Suprapubic skin (tissue), 3 donors: ENCODE results near the gene SLC5A1.

ENCODE experiments used
- CTCF ChIP-seq, 2 donors: fragments of 200-600 bp in 1 of 2; fragments of 450-650 bp in 1 of 2; sonication (generic) in 1 of 2; IDR thresholded peaks; one replicate each; pipeline ENCODE4 v1.5.1; 2016 to 2019; ENCODE audit warnings: antibody characterized with exemption in 2 of 2, mild to moderate bottlenecking in 1 of 2, moderate library complexity in 1 of 2
- POLR2A ChIP-seq, 2 donors: fragments of 450-650 bp; IDR thresholded peaks; one replicate each; pipeline ENCODE4 v1.6.1; 2017; ENCODE audit warnings: antibody characterized with exemption in 2 of 2, mild to moderate bottlenecking in 2 of 2, moderate library complexity in 2 of 2

DNA sequence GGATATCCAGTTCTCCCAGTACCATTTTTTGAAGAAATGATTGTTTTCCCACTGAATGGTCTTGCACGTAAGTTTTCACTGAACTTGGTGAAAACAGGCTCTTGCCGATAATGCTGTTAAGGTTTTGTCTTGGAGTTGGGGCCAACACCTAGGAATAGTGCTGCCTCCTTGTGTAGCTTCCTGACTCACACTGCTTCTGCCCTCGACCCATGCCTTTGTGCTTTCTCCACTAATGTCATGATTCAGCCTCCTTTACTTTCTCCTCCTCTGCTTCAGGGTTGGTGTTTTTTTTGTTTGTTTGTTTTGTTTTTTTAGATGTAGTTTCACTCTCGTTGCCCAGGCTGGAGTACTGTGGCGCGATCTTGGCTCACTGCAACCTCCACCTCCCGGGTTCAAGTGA, 30.2 kb downstream of the SLC5A1 start:
- TF ChIP-seq CTCF (IDR thresholded peaks at IDR 0.05) = no peak
- TF ChIP-seq POLR2A (IDR thresholded peaks at IDR 0.05) = no peak
